Lower lobe of right lung (tissue), 2 donors: ENCODE results near the gene AGAP3. TPM values are rescaled to one million over a fixed set of nuclear protein-coding genes. Genes with fewer than 3 reads are reported as not detected.
A peak's percentile ranks its signal among the peaks of the same experiment; 100 is the strongest.

Experiments used
- ATAC-seq, 2 donors: fragments of 200-7000 bp; cut with Tn5 transposase; one replicate each; pipeline ENCODE4 v1.9.1; 2020 to 2022; ENCODE audit warnings: mild to moderate bottlenecking in 2 of 2, moderate library complexity in 2 of 2
- DNase-seq: peaks from one replicate; pipeline ENCODE4 v3.0.0-alpha.2; 2020
- H3K27ac ChIP-seq: fragments of 200-600 bp; one replicate; pipeline ENCODE4 v1.8.0; 2022
- H3K27me3 ChIP-seq: fragments of 200-600 bp; one replicate; pipeline ENCODE4 v1.8.0; 2022; ENCODE audit warnings: low read depth
- H3K36me3 ChIP-seq: fragments of 200-600 bp; one replicate; pipeline ENCODE4 v1.8.0; 2022; ENCODE audit warnings: mild to moderate bottlenecking
- H3K4me1 ChIP-seq: fragments of 200-600 bp; one replicate; pipeline ENCODE4 v1.8.0; 2022
- H3K4me3 ChIP-seq: fragments of 200-600 bp; one replicate; pipeline ENCODE4 v1.8.0; 2022; ENCODE audit warnings: mild to moderate bottlenecking
- H3K9me3 ChIP-seq: fragments of 200-600 bp; one replicate; pipeline ENCODE4 v1.8.0; 2022
- CTCF ChIP-seq: fragments of 200-600 bp; IDR thresholded peaks from one replicate; pipeline ENCODE4 v1.8.0; 2022; ENCODE audit warnings: antibody characterized with exemption, mild to moderate bottlenecking
- intact Hi-C: fragments of 100-400 bp; cut with DNase I; formaldehyde crosslinking; loops from one replicate; pipeline ENCODE4 v1.11.0; 2022
- total RNA-seq: library from RNA; stranded (reverse); fragmentation: NEBNext Ultra II Directional; extraction: Animal tissue kit (Norgen Biotek cat#: 25700); gene quantifications from one replicate; pipeline ENCODE4 v1.2.1, GENCODE V29; 2021
- donor health status: DM: no; HTN: yes; CAD: no; lungs with severe emphysema.

AGAP3 gene
- total RNA-seq, 1 donor from 2014 or later = 157 TPM

GRCh38 chr7:151177310-151177709 is 91.0 kb downstream of the AGAP3 start:
- no peak overlapping the region for H3K4me3 ChIP-seq
- H3K36me3 ChIP-seq = no peaks in the 10 kb centered on the region
- TF ChIP-seq CTCF = no peak
- no peaks in the 10 kb centered on the region for H3K9me3 ChIP-seq
- no peak for DNase-seq
- peaks cover 41% of the 10 kb centered on the region for H3K27me3 ChIP-seq
- no peak for ATAC-seq
- intact Hi-C loops = no loop called here
- no peak overlapping the region for H3K27ac ChIP-seq
- no peaks in the 10 kb centered on the region for H3K4me1 ChIP-seq

DNA sequence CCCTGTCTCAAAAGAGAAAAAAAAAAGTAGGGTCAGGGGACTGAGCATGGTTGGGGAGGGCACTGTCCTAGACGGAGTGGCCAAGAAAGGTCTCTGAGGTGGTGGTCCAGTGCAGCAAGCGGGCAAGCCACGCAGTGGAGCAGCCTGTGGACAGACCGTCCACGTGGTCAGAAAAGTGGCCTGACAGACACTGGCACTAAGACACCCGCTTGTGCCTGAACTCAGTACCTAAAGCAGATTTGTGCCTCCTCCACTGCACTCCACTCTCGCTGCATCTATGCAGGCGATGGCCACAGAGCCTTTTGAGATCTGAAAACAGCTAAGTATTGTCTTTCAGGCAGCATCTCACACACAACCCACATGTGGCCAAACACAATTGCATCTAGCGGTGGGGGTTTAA is 92.0 kb downstream of the AGAP3 start:
- Histone ChIP-seq H3K9me3 (no peaks in the 10 kb centered on the region), H3K4me3 (no peak overlapping the region), H3K27ac (no peak overlapping the region), H3K27me3 (peaks cover 38% of the 10 kb centered on the region), H3K36me3 (no peaks in the 10 kb centered on the region), H3K4me1 (no peaks in the 10 kb centered on the region)
- intact Hi-C loops = no loop called here
- DNase-seq (no peak), ATAC-seq (no peak)
- no peak for TF ChIP-seq CTCF

DNA sequence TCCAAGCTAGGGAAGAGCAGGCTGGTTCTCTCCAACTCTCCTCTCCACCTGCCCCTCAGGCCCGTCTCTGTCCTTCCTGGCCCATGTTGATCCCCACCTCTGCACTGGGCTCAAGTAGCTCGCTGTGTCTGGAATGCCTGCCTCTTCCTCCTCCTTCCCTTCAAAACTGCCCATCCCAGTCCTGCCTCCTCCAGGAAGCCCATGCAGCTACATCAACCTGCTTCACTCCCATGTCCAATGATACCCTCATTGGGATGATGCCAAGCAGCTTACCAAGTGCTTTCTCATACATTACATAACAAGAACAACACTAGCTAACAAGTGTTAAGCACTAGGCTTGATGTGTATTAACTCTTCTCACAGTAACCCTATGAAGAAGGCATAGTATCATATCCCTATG is 92.6 kb downstream of the AGAP3 start:
- intact Hi-C loops = no loop called here
- ATAC-seq (no peak), DNase-seq (no peak)
- H3K4me3 ChIP-seq = no peak overlapping the region
- no peaks in the 10 kb centered on the region for H3K9me3 ChIP-seq
- no peaks in the 10 kb centered on the region for H3K36me3 ChIP-seq
- no peak for TF ChIP-seq CTCF
- H3K4me1 ChIP-seq = no peaks in the 10 kb centered on the region
- H3K27me3 ChIP-seq = peaks cover 32% of the 10 kb centered on the region
- H3K27ac ChIP-seq = no peak overlapping the region

DNA sequence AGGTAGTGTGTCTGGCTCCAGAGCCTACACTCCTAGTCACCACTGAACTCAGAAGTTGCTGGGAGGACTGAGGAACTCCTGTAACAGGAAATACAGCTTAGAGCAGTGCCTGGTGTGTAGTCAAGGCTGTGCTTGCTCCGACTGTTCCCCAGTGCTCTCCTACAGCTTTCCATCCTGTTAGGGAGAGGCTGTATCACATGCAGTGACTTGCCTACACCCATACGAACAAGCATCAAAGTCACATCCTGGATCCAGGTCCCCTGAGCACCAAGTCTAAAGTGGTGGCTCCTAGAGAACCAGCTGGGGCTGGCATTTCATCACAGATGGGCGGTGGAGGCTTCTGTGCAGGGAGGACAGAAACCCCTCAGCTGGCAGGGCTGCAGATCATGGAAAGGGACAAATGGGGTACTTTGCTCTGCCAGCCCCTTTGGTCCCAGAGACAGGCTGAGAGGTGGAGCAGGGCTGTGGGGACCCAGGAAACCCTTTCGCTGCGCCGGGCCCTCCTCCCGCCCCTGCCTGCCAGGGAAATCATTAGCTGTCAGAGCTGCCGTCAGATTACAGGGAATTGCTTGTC is 93.1 kb downstream of the AGAP3 start:
- ATAC-seq = no peak
- peaks cover 27% of the 10 kb centered on the region for H3K27me3 ChIP-seq

DNA sequence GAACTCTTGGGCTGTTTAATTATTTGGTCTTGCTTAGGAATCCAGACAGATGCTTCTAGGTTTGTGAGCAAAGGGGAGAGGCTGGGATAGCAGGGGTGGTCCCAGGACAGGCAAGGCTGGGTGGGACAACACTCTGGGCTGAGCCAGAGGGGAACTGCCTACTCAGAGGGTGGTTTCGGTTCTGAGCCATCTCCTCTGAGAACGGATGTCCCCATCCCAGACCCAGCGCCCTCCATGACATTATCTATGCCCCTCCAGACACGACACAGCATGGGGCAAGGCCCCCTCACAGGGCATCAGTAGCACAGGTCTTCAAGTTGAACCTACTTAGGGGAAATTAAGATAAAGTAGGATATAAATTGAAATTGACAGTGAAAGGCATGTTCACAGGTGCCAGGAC is 93.7 kb downstream of the AGAP3 start:
- Histone ChIP-seq H3K9me3 (no peaks in the 10 kb centered on the region), H3K4me1 (no peaks in the 10 kb centered on the region), H3K27me3 (peaks cover 21% of the 10 kb centered on the region), H3K36me3 (no peaks in the 10 kb centered on the region), H3K27ac (no peak overlapping the region), H3K4me3 (no peak overlapping the region)
- intact Hi-C loops = no loop called here
- ATAC-seq = no peak
- TF ChIP-seq CTCF = no peak
- DNase-seq = no peak

More for the DNA sequence above, 93.1 kb downstream of the AGAP3 start:
- DNase-seq = no peak
- H3K4me3 ChIP-seq = no peak overlapping the region
- H3K4me1 ChIP-seq = no peaks in the 10 kb centered on the region
- TF ChIP-seq CTCF = no peak
- no peak overlapping the region for H3K27ac ChIP-seq
- intact Hi-C loops = no loop called here
- no peaks in the 10 kb centered on the region for H3K36me3 ChIP-seq
- H3K9me3 ChIP-seq = no peaks in the 10 kb centered on the region

- H3K27ac ChIP-seq = no peak overlapping the region
- TF ChIP-seq CTCF = no peak
- no peaks in the 10 kb centered on the region for H3K4me1 ChIP-seq
- DNase-seq (no peak), ATAC-seq (peak in 1 of 2 donors; percentile 24)
- no peaks in the 10 kb centered on the region for H3K9me3 ChIP-seq
- peaks cover 11% of the 10 kb centered on the region for H3K27me3 ChIP-seq
- no peaks in the 10 kb centered on the region for H3K36me3 ChIP-seq
- intact Hi-C loops = no loop called here
- H3K4me3 ChIP-seq = no peak overlapping the region
Observed at GRCh38 chr7:151181011-151181431, 94.7 kb downstream of the AGAP3 start.
